ENCODE results near the gene LNPEP.

DNA sequence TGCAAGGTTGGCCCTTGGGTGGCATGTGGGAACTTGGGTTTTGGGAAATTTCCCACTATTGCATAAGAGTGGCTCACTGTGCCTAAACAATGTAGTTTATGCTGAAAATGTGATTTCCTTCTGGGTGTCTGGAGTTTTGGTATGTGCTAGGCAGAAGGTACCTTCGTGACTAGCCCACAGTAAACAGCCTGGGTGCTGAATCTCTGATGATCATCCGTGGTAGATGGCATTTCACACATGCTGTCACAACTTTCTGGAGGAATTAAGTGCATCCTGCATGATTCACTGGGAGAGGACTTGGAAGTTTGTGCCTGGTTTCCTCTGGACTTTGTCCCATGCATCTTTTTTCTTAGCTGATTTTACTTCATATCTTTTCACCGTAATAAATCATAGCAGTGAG is 64.5 kb downstream of the LNPEP start:
- TF ChIP-seq POLR2A (IDR thresholded peaks at IDR 0.05) (no peak), POLR2AphosphoS5 (IDR thresholded peaks at IDR 0.05; ENCODE audit: insufficient read depth in 1 of 2, low read depth in 1 of 2) (no peak)
- TF ChIP-seq, protein P1, sequence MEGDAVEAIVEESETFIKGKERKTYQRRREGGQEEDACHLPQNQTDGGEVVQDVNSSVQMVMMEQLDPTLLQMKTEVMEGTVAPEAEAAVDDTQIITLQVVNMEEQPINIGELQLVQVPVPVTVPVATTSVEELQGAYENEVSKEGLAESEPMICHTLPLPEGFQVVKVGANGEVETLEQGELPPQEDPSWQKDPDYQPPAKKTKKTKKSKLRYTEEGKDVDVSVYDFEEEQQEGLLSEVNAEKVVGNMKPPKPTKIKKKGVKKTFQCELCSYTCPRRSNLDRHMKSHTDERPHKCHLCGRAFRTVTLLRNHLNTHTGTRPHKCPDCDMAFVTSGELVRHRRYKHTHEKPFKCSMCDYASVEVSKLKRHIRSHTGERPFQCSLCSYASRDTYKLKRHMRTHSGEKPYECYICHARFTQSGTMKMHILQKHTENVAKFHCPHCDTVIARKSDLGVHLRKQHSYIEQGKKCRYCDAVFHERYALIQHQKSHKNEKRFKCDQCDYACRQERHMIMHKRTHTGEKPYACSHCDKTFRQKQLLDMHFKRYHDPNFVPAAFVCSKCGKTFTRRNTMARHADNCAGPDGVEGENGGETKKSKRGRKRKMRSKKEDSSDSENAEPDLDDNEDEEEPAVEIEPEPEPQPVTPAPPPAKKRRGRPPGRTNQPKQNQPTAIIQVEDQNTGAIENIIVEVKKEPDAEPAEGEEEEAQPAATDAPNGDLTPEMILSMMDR (IDR thresholded peaks at IDR 0.05), result no peak

All from vagina (tissue), 2 donors.